Measurements from ENCODE around the gene ZKSCAN2.

Gene ZKSCAN2

DNA sequence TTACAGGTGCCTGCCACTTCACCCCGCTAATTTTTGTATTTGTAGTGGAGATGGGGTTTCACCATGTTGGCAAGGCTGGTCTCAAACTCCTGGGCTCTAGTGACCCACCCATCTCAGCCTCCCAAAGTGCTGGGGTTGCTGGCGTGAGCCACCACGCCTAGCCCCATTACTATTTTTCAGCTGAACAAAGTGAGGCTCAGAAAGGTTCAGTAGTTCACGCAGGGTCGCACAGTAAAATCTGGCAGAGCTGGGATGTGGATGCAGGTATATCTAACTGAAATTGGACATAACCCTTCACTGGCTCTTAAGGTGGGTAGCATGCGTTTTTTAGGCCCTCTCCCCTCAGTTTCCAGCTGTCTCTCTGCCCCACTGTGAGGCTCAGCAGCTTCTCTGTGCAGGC, 33.7 kb downstream of the ZKSCAN2 start:
- DNase-seq: no peak

DNA sequence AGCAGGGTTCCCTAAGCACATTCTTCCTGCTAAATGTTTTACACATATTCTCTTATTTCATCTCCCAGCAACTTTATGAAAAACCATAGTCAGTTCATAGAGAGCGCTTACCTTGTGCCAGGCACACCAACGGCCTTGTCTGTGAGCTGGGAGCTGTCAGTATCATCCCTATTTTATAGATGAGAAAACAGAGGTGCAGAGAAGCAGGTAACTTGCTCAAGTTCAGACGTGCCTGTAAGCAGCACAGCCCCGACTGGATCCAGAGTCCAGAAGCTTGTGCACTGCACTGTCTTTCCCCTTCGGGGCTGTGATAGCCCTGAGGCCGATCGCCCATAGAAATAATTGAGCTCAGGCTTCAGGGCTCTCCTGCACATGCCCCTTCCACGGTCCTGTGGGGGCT, 34.7 kb downstream of the ZKSCAN2 start:
- DNase-seq: no peak

DNA sequence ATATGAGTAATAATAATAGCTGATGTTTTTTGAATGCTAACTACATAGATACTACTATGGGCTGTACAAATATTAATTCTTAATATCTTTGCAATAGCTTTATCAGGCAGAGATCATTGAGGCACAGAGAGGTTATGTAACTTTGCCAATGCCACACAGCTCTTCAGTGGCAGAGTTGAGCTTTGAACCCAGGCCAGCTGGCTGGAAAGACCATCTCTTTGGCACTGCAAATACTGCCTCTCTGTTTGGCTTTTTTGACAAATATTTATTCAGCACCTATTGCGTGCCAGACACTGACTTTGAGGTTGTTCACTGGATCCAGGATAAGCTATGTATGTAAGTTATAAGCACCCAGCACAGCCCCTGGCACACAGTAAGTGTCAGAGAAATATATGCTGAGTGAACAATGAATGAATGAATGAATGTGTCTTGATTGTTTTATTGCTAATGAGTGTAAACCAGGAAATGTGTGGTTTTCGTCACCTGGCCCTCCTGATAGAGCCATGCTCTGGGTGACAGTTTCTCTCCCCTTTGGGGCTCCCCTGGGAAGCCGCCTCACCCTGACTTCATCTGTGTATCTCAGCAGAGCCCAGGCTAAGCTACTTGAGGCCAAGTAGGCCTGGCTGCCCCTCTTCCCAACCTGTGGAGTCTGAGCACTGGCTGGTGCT, 38.4 kb downstream of the ZKSCAN2 start:
- no peak for DNase-seq

DNA sequence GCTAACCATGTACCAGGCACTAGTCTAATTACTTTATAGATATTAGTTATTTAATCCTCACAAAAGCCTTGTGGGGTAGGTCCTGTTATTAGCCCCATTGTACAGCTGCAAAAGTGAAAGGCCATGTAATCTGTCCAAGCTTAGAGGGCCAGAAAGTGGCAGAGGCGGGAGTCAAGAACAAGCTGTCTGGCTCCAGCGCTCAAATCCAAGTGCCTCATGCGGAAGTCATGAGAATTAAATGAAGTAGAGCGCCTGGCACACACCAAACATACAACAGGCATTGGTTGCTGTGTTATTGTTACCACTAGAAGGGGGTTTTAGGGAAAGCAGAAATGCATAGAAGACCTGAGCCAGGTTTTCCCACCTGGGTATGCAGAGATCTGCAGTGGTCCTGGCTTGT, 39.7 kb downstream of the ZKSCAN2 start:
- DNase-seq: no peak

DNA sequence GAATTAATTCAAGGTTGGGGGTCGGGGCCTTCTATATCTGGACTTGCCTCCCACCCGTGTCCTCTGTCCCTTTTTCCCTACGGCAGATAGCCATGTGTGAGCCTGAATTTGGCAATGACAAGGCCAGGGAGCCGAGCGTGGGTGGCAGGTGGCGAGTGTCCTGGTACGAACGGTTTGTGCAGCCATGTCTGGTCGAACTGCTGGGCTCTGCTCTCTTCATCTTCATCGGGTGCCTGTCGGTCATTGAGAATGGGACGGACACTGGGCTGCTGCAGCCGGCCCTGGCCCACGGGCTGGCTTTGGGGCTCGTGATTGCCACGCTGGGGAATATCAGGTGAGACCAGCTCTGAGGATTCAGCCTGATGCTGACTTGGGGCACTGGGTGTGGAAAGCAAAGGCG, 40.5 kb downstream of the ZKSCAN2 start:
- DNase-seq: no peak

- DNase-seq: no peak
Measured at GRCh38 chr16:25213709-25214397, 43.8 kb downstream of the ZKSCAN2 start.

- DNase-seq: no peak
Measured at GRCh38 chr16:25212636-25213035, 45.0 kb downstream of the ZKSCAN2 start.

DNA sequence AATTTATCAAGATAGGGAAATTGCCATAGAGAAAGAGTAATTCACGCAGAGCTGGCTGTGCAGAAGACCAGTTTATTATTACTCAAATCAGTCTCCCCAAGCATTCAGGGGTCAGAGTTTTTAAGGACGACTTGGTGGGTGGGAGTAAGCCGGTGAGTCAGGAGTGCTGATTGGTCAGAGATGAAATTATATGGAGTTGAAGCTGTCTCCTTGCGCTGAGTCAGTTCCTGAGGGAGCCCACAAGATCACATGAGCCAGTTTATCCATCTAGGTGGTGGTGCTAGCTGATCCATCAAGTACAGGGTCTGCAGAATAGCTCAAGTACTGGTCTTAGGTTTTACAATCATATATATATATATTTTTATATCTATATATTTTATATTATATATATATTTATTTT, 46.9 kb downstream of the ZKSCAN2 start:
- no peak for DNase-seq

DNA sequence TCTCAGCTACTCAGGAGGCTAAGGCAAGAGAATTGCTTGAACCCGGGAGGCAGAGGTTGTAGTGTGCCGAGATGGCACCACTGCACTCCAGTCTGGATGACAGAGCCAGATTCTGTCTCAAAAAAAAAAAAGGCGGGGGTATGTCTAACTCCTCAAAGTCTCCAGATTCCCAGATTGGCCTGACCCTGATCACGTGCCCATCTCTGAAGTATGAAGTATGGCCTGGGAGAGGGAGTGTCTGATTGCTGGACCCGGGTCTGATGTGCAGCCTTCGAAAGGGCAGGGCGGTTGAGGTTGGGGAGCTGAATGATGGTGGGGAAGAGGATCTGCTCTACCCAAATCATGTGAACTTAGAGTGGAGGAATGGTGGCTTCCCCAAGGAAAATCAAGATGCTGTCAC, 58.2 kb downstream of the ZKSCAN2 start:
- no peak for DNase-seq

- DNase-seq: no peak
Measured at GRCh38 chr16:25198021-25198420, 59.6 kb downstream of the ZKSCAN2 start.

DNA sequence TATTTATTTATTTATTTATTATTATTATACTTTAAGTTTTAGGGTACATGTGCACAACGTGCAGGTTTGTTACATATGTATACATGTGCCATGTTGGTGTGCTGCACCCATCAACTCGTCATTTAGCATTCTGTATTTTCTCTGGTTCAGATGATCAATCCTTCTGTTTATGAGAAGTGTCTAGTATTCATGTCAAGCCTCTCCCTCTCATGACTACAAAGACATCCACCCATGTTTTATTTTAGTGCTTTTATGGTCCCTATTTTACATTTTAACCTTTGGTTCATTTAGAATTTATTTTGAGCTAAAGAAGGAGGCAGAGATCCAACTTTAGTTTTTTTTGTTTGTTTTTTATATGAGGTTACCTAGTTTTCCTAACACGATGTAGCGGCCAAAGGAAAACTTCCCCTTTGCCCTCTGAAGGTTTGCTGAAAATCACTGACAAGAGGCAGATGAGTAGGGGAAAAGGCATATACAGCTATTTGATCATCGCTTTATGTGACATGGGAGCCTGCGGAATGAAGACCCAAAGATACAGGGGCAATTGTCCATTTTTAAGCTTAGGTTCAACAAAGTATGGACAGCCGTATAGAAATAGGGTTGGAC, 63.3 kb downstream of the ZKSCAN2 start:
- DNase-seq: no peak

GRCh38 chr16:25192096-25192495, 65.5 kb downstream of the ZKSCAN2 start:
- no peak for DNase-seq

- DNase-seq: no peak
Measured at GRCh38 chr16:25189305-25189704, 68.3 kb downstream of the ZKSCAN2 start.

GRCh38 chr16:25187491-25187795, 70.2 kb downstream of the ZKSCAN2 start:
- DNase-seq: no peak
